HG03521 (cell line): ENCODE data around the gene DYNLT2.
"Not testable (repeated sequence)": the region's sequence is repeated elsewhere in the genome, so short reads cannot be mapped to it uniquely, and the experiment has no call there.

Experiments
- ATAC-seq: cut with Tn5 transposase; IDR thresholded peaks from one replicate; pipeline ENCODE4 v1.9.1; 2021; ENCODE audit warnings: mild to moderate bottlenecking, moderate library complexity; ENCODE audit not compliant: unreplicated experiment

Gene DYNLT2

DNA sequence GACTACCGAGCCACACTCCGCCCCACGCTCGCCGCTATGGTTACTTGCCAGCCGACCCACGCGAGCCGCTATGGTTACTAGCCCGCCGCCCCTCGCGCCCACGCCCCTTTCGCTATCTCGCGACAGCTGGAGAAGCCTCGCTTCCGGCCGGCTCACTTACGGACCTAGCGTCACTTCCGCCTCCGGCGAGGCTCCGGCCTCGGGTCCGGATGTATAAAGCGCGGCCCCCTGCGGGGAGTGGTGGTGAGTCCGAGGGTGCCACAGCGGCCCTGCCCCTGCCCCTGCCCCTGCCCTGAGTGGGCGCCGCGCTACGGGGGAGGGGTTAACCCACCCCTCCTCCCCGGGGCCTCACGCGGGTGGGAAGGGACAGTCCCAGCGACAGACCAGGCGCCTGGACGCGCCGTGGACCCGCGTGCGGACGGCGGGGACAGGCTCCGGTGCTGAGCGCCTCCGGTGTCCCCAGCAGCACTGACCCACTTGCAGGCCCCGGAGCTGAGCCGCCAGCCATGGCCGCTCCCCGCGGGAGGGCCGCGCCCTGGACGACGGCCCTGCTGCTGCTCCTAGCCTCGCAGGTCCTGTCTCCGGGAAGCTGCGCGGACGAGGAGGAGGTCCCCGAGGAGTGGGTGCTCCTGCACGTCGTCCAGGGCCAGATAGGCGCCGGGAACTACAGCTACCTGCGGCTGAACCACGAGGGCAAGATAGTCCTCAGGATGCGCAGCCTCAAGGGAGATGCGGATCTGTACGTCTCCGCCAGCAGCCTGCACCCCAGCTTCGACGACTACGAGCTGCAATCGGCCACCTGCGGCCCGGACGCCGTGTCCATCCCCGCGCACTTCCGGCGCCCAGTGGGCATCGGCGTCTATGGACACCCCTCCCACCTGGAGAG is 49.2 kb downstream of the DYNLT2 start, which contains the start of the genes C6orf120 and WDR27:
Gene C6orf120 (plus strand): TSS at position 173 of the 886 bp plus-strand sequence. CDS start 334 bp downstream, at position 507.
Gene WDR27 (minus strand): TSS at position 76 of the 886 bp plus-strand sequence. CDS start 13,024 bp downstream, outside the sequence.
- peak; percentile 94 for ATAC-seq

DNA sequence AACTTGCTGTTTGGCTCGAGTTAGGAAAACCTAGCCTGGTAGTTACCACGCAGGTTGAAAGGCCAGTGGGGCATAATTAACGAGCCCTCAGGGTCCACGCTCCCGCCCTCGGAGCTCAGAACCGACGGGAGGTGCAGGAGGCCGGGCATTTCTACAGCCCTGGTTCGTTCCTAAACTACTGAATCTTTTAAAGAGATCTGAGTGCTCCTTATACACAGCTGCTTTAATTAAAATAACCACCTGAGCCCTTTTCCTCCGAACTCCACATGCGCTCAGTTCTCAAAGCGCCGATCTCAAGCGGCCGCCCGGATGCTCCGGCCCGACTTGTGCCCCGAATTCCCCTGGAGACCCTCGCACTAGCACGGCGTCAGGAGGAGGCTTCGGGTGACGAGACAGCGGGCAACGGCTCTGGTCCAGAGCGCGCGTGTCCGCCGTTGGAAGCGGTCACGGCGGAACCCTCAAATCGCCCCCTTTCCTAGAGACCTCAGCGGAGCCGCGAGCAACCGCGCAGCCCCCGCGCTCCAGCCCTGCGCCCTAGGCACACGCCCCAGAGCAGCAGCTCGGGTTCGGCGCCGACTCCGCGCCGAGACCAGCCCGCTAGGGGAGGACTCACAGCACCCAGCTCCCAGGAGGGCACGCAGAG is 49.9 kb downstream of the DYNLT2 start:
- peak; percentile 0 for ATAC-seq

DNA sequence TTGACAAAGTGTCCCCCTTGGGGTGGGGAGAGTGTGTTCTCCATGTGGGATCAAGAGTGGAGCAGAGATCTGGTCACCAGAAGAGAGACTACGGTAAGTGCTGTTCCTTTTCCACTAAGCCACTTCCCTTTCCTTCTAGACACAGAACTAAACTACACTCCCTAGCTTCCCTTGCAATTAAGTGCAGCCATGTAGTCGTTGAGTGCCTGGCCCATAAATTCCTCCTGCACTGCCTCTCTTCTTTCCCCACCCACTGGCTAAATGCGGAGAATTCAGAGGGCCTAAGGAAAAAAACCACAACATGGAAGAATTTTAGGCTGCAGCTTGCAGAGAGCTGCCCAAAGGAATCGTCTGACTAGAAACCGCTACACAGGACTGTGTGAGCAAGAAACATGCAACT is 51.1 kb downstream of the DYNLT2 start:
- ATAC-seq: no peak

DNA sequence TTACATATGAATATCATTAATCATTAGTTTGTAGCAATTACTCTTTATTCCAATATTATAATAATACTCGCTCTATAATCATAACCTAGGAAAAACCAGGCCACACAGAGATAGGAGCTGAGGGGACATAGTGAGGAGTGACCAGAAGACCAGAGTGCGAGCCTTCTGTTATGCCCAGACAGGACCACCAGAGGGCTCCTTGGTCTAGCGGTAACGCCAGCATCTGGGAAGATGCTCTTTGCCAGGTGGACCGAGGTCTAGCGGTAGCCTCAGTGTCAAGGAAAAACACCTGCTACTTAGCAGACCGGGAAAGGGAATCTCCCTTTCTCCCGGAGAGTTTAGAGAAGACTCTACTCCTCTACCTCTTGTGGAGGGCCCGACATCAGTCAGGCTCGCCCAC is 54.3 kb downstream of the DYNLT2 start:
- not testable (repeated sequence) for ATAC-seq

DNA sequence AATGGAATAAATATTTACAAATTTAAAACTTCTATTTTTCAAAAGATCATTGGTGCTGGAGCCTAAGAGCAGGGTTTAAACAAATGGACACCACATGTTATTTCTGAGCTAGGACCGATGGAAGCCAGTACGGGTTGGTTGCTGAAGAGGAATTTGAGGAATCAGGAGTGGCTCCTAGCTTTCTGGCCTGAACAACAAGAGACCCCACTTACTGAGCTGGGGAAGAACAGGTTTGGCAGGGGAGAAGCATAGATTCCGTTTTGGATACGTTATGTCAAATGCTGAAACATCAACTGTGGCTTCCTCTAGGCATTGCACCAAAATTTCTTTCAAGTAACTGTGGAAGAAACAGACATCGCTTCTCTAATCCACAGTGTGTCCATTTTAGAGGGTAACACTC is 56.2 kb downstream of the DYNLT2 start:
- no peak for ATAC-seq

DNA sequence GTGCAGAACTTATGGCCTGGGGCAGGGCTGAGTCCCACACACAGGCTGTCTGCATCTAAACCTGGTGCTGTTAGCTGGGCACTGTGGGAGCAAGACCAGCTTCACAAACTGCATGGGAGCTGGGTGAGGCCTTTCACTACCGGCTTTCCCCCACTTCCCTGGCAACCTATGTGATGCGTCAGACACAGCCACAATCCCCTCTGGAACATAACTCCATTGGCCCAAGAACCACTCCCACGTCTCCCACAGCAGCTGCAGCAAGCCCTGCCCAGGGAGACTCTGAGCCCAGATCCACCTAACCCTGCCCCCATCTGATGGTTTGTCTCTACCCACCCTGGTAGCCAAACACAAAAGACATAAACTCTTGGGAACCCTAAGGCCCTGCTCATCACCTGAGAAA is 58.9 kb downstream of the DYNLT2 start:
- ATAC-seq: no peak

DNA sequence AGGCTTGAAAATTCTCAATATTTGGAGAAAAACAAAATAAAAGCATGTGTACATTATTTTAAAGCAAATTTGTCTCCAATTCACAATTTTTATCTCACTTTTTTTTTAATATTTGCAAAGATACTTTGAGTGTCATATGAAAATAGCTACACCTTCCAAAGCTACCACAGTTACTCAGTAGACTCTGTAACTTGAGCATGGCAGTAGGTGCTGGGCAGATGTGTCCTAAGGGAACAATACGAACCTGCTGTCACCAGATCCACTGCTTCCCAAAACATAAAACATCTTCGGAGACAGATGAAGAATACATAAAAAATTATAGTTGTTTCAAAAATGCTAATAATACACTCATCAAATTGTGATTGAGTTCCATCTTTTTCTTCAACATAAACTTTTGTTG is 60.1 kb downstream of the DYNLT2 start:
- ATAC-seq: no peak
